GM21737 (cell line): ENCODE results near the gene OLA1.

ENCODE experiments used
- ATAC-seq: cut with Tn5 transposase; IDR thresholded peaks from one replicate; pipeline ENCODE4 v1.9.1; 2021; ENCODE audit warnings: mild to moderate bottlenecking, moderate library complexity; ENCODE audit not compliant: unreplicated experiment

OLA1 gene

DNA sequence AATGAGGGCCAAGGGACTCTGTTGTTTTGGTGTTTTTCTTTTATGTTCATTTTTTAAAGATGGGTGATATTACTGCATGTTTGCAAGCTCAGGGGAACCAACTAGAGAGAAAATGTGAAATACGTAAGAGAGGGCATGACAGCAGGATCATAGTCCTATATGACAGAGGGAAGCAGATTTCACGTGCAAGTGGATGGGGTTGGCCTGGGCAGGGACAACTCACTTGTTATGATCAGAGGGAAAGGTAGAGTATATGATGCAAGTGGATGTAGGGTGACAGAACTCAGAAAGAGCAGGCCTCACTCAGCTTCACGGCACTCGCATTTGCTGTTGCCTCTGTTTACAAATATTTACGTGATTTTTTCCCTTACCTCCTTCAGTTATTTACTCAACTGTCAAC lies 67.0 kb downstream of the OLA1 start:
- ATAC-seq = no peak

DNA sequence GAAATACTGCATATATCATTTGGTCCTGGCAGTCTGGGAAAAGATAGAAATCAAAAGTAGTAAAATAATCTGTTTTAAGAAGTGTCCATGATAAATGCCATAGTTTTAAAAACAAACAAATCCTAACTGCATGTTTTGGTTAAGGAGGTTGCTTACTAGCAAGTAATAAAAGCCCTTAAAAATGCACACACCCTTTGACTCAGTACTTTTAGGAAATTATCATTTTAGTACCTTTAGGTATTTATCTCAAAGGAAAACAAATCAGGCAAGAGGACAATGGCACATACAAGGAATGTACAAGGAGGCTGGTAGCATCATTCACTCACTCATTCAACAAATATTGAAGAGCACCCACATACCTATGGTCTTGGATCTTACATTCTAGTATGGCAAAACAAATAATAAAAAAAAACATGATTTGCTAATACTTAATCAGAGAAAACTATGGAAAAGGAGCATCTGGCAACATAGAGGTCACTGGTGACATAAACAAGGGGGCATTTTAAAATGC lies 67.6 kb downstream of the OLA1 start:
- no peak for ATAC-seq

DNA sequence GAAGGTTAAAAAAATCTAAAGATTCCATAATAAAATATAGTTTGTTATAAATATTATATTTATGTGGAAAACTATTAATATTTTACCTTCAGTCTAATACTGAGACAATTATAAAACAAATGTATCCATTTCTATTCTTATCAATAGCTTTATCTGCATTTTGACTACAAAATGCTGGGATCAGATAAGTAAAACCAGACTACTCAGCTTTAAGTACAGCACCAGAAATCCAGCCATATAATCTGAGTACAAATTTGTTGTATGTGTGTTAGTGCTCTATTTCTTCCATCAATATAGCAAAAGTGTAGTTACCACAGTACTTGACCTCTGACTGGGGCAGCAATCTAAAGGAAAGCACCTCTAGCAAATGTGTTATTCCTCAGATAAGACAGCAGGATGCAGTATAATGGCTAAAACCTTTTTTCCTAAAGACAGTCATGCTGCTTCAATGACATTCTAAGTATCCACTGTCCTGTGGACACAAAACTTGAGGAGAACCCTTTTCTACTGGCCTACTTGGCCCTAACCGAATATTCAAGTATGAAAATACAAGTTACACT lies 68.1 kb downstream of the OLA1 start:
- ATAC-seq = no peak

DNA sequence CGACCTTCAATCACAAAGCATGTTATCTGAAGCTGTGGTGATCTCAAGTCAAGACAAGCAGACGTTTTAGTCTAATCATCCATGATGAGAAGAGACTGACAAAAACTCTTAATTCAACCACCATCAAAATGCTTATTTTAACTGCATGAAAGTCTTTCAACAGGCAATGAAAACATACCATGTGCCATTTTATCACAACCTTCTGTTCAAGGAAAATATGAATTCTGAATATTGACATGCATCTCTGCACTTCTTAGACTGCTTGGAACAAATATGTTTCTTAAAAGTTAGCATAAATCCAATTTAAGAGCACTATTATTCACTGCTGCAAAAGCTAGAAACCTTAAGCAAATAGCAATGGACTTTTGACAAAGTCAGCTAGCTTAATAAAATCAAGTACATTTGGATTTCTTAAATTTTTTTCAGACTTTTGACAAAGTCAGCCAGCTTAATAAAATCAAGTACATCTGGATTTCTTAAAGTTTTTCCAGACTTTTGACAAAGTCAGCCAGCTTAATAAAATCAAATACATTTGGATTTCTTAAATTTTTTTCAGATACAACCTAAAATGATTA lies 70.9 kb downstream of the OLA1 start:
- no peak for ATAC-seq

DNA sequence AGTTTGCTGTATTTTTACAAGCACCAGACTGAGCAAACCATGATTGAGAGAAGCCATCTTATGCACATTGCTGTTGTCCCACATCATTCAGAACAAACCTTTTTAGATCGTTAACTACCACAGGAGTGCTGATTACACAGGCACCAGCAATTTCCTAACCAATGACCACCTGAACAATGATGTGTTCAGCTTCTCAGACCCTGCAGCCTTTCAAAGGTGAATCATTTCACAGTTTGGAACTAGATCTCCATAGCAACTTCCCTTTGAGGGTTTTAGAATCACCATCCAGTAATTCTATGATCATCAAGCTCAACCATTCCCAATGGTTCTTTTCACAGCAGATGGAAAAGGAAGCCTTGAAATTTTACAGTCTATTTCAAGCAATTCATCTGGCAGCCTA lies 71.4 kb downstream of the OLA1 start:
- ATAC-seq = no peak

DNA sequence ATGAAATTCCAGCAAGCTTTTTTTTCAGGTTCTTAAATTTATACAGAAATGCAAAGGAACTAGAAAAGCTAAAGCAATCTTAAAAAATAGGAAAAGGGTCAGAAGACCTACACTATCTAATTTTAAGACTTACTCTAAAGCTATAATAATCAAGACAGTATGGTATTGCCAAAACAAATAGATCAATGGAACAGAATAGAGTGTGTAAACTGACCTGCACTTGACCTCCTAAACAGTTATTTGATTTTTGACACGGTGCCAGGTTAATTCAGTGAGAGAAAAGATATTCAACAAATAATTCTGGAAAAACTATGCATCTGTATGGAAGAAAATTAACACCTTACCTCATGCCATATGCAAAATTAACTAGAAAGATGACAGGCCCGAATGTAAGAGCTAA lies 73.6 kb downstream of the OLA1 start:
- no peak for ATAC-seq

DNA sequence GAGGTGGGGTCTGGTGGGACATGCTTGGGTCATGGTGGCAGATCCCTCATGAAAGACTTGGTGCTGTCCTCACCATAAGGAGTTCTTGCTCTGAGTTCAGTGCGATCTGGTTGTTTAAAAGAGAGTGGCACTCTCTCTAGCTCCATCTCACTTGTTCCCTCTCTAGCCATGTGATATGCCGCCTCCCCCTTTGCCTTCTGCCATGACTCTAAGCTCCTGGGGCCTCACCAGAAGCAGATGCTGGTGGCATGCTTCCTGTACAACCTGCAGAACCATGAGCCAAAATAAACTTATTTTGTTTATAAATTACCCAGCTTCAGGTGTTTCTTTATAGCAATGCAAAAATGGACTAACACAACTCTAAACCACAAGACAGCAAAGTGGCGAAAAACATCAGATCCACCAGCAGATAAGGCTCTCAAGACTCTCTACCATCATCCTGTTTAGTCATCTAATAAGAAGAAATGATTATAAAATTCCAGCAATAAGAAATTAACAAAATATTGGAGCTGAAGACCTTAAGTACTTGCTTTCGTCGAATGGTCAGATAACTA lies 75.5 kb downstream of the OLA1 start:
- no peak for ATAC-seq

DNA sequence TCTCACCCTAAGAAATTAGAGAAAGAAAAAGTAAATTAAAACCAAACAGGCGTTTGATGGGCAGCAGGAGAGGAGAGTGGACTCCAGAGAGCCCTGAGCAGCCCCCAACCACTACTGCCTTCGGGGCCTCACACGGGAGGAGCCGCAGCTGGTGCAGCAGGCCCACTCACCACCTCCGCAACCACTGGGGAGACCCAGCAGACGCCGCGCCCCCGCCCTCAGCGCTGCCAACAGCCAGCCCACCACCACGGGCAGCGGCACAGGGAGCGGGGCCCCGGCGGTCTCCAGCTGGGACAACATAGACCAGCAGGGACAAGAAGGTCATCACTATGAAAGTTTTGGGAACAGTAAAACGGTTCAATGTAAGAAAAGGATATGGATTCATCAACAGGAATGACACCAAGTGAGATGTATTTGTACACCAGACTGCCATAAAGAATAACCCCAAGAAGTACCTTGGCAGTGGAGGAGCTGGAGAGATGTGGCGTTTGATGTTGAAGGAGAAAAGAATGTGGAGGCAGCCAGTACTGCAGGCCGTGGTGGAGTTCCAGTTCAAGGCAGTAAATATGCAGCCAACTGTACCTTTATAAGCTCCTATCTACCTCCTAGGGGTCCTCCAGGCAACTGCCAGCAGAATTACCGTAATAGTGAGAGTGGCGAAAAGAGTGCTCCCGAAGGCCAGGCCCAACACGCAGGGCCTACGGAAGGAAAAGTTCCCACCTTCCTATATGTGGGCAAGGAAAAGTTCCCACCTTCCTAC lies 76.5 kb downstream of the OLA1 start:
- ATAC-seq = no peak

DNA sequence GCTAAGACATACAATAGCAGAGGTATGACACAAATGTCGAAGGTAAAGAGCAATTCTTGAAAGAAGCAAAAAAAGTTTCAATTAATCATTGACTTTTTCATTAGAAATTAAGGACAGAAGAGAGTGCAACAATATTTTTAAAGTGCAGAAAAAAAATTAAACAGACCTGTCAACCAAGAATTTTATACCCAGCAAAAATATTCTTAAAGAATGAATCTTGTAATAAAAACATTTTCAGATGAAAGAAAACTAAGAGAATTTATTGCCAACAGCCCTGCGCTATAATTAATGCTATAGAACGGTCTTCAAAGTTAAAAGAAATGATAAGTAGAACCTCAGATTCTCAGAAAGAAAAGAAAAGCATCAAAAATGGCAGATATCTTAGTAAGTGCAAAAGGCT lies 79.0 kb downstream of the OLA1 start:
- ATAC-seq = no peak

DNA sequence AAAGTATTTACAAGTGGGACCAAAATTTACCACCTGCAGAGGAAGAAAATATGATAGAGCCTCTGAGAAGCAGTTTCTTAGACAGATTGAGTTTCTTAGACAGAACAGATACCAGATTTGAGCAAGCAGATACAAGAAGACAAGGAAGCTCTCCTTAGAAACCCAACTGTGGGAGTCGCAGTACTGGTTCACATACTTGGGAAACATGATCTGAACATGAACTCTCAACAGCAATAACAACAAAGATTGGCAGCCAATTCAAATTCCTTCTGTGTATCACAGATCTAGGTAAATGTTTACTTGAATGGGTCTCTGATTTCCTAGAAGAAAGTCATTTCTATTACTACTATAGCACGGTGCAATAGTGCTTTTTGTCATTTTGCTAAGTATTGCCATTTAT lies 82.1 kb downstream of the OLA1 start:
- ATAC-seq = no peak

DNA sequence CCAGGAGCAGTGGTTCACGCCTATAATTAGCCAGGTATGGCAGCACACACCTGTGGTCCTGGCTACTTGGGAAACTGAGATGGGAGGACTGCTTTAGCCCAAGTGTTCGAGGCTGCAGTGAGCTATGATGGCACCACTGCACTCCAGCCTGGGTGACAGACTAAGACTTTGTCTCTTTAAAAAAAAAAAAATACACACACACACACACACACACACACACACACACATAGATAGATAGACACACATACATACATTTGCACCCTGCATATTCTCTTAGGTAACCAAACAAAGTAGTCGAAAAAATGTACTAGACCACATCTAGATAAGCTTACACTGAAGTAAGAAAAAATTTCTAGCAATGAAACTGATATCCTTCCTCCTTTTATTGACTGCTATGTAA lies 86.8 kb downstream of the OLA1 start:
- no peak for ATAC-seq

DNA sequence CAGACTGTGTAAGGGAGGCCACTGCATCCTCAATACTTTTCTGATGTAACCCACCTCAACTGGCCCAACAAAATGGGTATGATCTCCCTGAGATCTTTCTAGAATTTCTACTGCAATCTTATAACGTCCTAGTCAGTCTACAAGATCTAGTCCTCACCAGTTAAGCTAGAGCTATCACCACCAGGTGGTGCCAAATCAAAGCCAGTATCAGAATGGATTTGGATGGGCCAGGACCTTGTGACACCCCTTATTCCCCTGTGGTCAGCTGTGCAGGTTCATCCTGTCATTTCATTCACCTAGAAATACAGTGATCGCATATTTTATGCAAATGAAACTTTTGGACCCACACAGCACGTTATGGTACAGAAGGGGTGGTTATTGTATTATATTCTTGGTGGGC lies 90.3 kb downstream of the OLA1 start:
- no peak for ATAC-seq

DNA sequence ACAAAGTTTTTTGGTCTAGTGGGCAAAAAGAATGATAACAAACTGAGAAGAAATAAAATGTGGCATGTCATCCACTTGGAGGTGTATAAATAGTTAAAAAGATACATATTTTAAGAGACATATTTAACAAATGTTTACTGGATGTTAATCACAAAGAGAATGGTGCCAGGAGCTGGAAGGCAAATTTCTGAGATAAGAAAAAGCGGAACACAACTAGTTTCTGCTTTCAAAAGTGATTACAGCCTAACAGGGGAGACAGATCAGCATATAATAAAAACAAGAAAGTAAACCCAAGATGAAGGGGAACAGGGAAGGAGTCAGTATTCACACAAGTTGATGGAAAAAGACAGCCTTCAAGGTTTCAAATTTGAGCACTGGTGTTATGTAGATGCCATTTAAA lies 91.3 kb downstream of the OLA1 start:
- ATAC-seq = no peak

DNA sequence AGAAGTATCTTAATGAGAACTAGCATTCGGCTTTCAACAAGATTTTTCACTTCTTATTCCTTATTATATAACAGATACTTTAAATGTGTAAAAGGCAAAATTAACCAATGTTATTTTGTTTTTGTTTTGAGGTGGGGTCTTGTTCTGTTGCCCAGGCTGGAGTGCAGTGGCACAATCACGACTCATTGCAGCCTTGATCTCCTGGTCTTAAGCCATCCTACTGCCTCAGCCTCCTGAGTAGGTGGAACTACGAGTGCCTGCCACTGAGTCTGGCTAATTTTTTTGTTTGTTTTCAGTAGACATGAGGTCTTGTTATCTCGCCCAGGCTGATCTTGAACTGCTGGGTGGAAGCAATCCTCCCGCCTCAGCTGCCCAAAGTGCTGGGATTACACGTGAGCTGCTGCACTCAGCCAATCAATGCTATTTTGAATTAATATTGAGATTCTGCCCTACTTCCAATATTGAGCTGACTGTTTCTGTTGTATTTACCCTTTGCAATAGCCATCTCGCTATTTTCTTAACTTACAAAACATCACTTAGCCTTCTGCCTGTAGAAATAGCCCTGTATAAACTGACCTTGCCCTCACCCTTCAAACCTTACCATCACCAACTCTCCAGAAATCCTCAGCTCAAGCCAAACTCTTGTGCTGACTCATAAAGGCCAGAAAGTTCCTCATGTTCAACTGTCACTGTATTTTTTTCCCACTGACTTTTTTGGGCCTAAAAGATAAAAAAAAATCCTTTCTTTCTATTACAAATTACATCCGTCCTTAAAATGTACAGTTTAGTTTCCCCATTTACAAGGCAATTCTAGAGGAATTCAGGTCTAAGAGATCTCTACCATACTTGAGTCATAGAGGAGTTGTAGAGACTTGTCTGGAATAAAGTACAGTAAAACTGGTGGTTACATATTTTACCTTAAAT lies 94.3 kb downstream of the OLA1 start:
- ATAC-seq = no peak

DNA sequence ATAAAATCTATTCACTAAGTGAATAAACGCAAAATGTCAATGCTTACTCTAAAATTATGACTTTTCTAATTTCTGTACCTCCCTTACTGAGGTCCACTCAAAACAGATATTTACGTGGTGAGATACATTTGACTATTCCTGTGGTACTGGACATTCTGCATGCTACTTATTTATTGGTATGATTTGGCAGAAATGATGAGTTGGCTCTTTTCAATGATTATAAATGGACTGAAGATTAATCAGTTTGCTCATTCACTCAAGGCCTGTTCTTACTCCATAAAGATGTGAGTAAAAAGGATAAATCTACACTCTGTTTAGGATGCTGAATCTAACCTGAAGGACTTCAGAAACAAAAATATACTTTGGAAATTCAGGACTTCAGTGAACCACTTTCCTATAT lies 98.8 kb downstream of the OLA1 start:
- ATAC-seq = no peak

DNA sequence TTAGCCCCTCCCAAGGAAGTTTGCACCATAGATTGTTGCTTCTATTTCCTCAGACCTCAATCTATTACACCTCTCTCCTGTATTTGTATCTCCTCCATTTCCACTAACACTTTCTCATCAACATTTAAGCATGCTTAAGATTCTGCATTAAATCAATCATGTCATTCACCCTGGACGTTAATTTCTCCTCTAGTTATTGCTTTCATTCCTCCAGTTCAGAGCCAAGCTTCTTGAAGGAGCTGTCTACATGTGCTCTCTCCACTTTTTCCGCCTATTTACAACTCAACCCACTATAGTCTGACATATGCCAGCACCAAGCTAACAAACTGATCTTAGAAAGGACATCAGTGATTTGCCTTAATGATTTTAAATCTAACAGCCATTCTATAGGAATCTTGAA lies 99.5 kb downstream of the OLA1 start:
- ATAC-seq = no peak

DNA sequence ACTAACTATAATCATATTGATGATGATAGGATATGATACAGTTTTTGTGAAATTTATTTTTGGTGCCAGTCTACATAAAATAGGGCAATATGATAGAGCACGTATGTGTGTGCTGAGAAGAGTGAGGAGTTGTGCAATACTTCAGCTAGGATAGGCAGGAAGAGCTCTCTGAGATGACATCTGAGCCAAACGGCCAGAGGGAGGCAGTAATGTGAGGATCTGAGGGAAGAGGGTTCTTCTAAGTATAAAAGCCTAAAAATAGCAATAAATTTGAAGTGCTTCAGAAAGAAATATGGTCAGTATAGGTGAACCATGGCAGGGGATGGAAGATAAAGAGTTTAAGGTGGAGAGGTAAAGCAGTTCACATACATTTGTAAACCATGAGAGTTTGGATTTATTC lies 102.5 kb downstream of the OLA1 start:
- ATAC-seq = no peak

DNA sequence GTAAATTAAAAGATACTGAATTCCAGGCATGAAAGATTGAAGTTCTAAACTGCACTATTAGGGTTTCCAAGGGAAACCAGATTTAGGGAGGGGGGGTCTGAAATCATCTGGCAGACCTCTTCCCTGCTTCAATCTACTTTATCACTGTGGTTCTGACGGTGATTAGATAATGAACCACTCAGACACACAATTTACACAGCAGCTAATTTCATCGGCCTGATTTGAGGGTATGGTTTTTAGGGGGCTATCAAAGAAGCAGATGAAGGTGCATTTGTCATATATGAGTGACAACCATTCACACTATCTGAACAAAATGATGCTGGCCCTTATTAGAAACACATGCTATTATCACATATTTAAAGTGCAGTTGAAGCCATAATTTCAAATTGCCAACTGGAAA lies 106.0 kb downstream of the OLA1 start:
- no peak for ATAC-seq

DNA sequence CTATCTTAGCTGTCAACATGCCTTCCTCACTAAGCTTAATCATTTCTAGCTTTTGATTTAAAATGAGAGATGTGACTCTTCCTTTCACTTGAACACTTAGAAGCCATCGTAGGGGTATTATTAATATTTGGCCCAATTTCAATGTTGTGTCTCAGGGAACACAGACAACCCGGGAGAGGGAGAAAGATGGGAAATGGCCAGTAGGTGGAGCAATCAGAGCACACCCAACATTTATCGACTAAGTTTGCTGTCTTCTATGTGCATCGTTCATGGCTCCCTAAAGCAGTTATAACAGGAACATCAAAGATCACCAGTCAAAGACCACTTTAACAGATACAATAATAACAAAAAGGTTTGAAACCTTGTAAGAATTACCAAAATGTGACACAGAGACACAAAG lies 110.2 kb downstream of the OLA1 start:
- no peak for ATAC-seq

DNA sequence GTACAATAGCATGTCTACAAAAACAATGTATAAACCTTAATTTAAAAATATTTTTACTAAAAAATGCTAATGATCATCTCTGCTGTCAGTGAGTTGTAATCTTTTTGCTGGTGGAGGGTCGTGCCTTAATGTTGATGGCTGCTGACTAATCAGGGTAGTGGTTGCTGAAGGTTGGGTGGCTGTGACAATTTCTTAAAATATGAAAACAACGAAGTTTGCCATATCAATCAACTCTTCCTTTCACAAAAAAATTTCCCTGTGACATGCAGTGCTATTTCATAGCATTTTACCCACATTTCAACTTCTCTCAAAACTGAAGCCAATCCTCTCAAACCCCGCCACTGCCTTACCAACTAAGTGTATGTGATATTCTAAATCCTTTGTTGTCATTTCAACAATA lies 112.4 kb downstream of the OLA1 start:
- ATAC-seq = no peak

DNA sequence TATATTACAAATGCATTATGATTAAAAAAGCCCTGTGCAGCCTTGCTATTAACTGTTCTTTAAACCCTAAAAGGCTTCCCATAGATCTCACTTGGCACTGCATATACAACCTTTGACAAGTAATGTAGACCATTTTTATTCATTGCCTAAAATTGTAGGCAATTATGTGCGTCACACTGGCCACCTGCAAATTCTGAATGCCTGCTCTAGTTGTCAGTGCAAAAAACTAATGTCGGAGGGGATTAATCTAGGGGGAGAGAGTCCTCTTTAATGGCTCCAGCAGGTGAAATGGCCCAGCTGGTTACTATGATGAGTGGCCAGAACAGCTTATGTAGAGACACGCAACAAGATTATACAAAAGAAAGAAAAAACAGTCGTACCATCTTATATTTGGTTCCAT lies 123.2 kb downstream of the OLA1 start:
- no peak for ATAC-seq
